Epithelial cell of prostate (primary cell): Measurements from ENCODE around the gene ZNF77.
A peak's percentile ranks its signal among the peaks of the same experiment; 100 is the strongest.
"Not testable (repeated sequence)": the region's sequence is repeated elsewhere in the genome, so short reads cannot be mapped to it uniquely, and the experiment has no call there.

Source experiments
- DNase-seq: peaks from one replicate; pipeline ENCODE4 v3.0.0-alpha.2; 2011; ENCODE audit warnings: low read depth, low spot score
- H3K27ac ChIP-seq: fragments of 450-650 bp; 2 replicates; pipeline ENCODE4 v1.5.1; 2017; ENCODE audit warnings: mild to moderate bottlenecking

Gene ZNF77

GRCh38 chr19:2926341-2927031, 18.3 kb downstream of the ZNF77 start:
- no peak overlapping the region for H3K27ac ChIP-seq
- no peak for DNase-seq

- H3K27ac ChIP-seq: peak overlapping the region; percentile 31
- DNase-seq: peak; percentile 31
Measured at GRCh38 chr19:2923510-2923909, 21.3 kb downstream of the ZNF77 start.

GRCh38 chr19:2922987-2923386, 21.8 kb downstream of the ZNF77 start:
- DNase-seq: peak; percentile 72
- peak overlapping the region; percentile 31 for H3K27ac ChIP-seq

GRCh38 chr19:2917275-2918184, 27.2 kb downstream of the ZNF77 start:
- no peak for DNase-seq
- H3K27ac ChIP-seq: no peak overlapping the region

- DNase-seq: no peak
- H3K27ac ChIP-seq: no peak overlapping the region
Measured at GRCh38 chr19:2912306-2912705, 32.5 kb downstream of the ZNF77 start.

- DNase-seq: no peak
- no peak overlapping the region for H3K27ac ChIP-seq
Measured at GRCh38 chr19:2906631-2907195, 38.1 kb downstream of the ZNF77 start.

- no peak overlapping the region for H3K27ac ChIP-seq
- no peak for DNase-seq
Measured at GRCh38 chr19:2905918-2906519, 38.8 kb downstream of the ZNF77 start.

- H3K27ac ChIP-seq, DNase-seq: not testable (repeated sequence)
Measured at GRCh38 chr19:2903326-2903725, 41.4 kb downstream of the ZNF77 start.

- no peak for DNase-seq
- peak overlapping the region; percentile 44 for H3K27ac ChIP-seq
Measured at GRCh38 chr19:2902590-2903218, 42.1 kb downstream of the ZNF77 start.

- peak within 1 kb of the TSS; percentile 44 for H3K27ac ChIP-seq
- DNase-seq: peak; percentile 95
Measured at GRCh38 chr19:2900296-2901252, 44.2 kb downstream of the ZNF77 start, which contains the start of gene ZNF57. Gene ZNF57, plus strand, starts transcription at chr19:2900928. Its CDS starts 118 bp downstream, at chr19:2901046.

GRCh38 chr19:2896694-2897093, 48.1 kb downstream of the ZNF77 start:
- no peak for DNase-seq
- no peak overlapping the region for H3K27ac ChIP-seq

GRCh38 chr19:2890531-2890930, 54.2 kb downstream of the ZNF77 start:
- not testable (repeated sequence) for H3K27ac ChIP-seq, DNase-seq

- no peak overlapping the region for H3K27ac ChIP-seq
- no peak for DNase-seq
Measured at GRCh38 chr19:2888731-2889224, 56.0 kb downstream of the ZNF77 start.

GRCh38 chr19:2887391-2887914, 57.3 kb downstream of the ZNF77 start:
- no peak for DNase-seq

GRCh38 chr19:2885736-2886135, 59.0 kb downstream of the ZNF77 start:
- no peak for DNase-seq
- no peak overlapping the region for H3K27ac ChIP-seq

More at GRCh38 chr19:2887391-2887914, 57.3 kb downstream of the ZNF77 start:
- H3K27ac ChIP-seq: no peak overlapping the region

GRCh38 chr19:2883686-2884439, 60.9 kb downstream of the ZNF77 start:
- no peak for DNase-seq

More at GRCh38 chr19:2883686-2884439, 60.9 kb downstream of the ZNF77 start:
- H3K27ac ChIP-seq: no peak overlapping the region
